ENCODE data around the gene SMG9. TPM values are rescaled to one million over a fixed set of nuclear protein-coding genes. Genes with fewer than 3 reads are reported as not detected.

SMG9 gene
- polyA plus RNA-seq, 3 donors = 1.3 to 26.1 (median 2.4) TPM

DNA sequence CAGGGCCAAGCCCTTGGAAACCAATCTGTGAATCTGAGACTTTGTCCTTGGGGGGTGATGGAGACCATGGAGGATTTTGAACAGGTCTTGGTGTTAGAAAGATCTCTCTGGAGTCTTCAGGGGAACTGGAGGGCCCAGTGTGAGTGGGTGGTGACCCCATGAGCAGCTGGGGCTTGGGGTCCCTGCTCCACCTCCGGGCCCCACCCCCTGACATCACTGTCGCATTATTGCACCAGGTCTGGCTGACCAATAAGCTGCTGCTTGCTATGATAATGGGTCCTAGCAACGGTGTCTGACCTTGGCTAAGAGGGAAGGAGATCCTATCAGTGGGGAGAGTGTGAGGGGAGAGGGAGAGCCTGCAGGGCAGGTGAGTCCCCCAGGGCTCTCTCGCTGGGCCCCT, 39.0 kb downstream of the SMG9 start, which contains the start of gene IRGC:
Gene IRGC (plus strand): TSS at position 301 of the 400 bp plus-strand sequence. CDS start 2,483 bp downstream, outside the sequence.
- no peak within 1 kb of the TSS for H2AFZ ChIP-seq (ENCODE audit: insufficient read depth, low read depth, low read length, poor library complexity, severe bottlenecking)
- Mint-ChIP-seq H3K36me3 (no peaks in the 10 kb centered on the region), H3K9me3 (peaks cover 0 to 1% (median 0%) of the 10 kb centered on the region in 7 donors), H3K4me1 (peaks cover 3% of the 10 kb centered on the region), H3K27me3 (ENCODE audit: low read depth in 3 of 3) (peaks cover 8 to 34% (median 13%) of the 10 kb centered on the region in 3 donors), H3K4me3 (no peak within 1 kb of the TSS), H3K27ac (peak within 1 kb of the TSS in 4 of 7 donors; percentile 10 to 58 (median 48))
- H3K9ac ChIP-seq (ENCODE audit: insufficient read depth, low read length, poor library complexity, severe bottlenecking) = no peak within 1 kb of the TSS
- H3K27ac ChIP-seq (ENCODE audit: low read depth in 1 of 2, low read length in 2 of 2) = no peak within 1 kb of the TSS
- H4K20me1 ChIP-seq (ENCODE audit: insufficient read depth, low read length) = no peaks in the 10 kb centered on the region
- H3K36me3 ChIP-seq (replicated peaks in 1 of 2; ENCODE audit: control insufficient read depth in 1 of 2, insufficient read depth in 2 of 2, low read length in 2 of 2) = no peaks in the 10 kb centered on the region
- H3K4me3 ChIP-seq (replicated peaks in 1 of 3; ENCODE audit: low read depth in 2 of 3, low read length in 3 of 3) = no peak within 1 kb of the TSS
- no peaks in the 10 kb centered on the region for H3K27me3 ChIP-seq (ENCODE audit: control insufficient read depth in 2 of 2, insufficient read depth in 2 of 2, low read length in 2 of 2)
- H3K9me3 ChIP-seq (replicated peaks in 1 of 2; ENCODE audit: control insufficient read depth in 1 of 2, insufficient read depth in 1 of 2, low read length in 2 of 2) = no peaks in the 10 kb centered on the region
- H3K79me2 ChIP-seq (ENCODE audit: insufficient read depth, low read length) = no peaks in the 10 kb centered on the region
- intact Hi-C loops (cut with micrococcal nuclease) = no loop called here
- WGBS (ENCODE audit: insufficient coverage) = 83% methylated on average over 2 of the region's 4 CpGs
- no peaks in the 10 kb centered on the region for H3K4me1 ChIP-seq (ENCODE audit: control insufficient read depth in 1 of 2, insufficient read depth in 2 of 2, low read length in 2 of 2)
- DNase-seq = no peak
- no peak within 1 kb of the TSS for H3K4me2 ChIP-seq (replicated peaks; ENCODE audit: extremely low read depth, low read length, poor library complexity, severe bottlenecking)
- TF ChIP-seq, protein P1, sequence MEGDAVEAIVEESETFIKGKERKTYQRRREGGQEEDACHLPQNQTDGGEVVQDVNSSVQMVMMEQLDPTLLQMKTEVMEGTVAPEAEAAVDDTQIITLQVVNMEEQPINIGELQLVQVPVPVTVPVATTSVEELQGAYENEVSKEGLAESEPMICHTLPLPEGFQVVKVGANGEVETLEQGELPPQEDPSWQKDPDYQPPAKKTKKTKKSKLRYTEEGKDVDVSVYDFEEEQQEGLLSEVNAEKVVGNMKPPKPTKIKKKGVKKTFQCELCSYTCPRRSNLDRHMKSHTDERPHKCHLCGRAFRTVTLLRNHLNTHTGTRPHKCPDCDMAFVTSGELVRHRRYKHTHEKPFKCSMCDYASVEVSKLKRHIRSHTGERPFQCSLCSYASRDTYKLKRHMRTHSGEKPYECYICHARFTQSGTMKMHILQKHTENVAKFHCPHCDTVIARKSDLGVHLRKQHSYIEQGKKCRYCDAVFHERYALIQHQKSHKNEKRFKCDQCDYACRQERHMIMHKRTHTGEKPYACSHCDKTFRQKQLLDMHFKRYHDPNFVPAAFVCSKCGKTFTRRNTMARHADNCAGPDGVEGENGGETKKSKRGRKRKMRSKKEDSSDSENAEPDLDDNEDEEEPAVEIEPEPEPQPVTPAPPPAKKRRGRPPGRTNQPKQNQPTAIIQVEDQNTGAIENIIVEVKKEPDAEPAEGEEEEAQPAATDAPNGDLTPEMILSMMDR (IDR thresholded peaks at IDR 0.05) = no peak

- Histone ChIP-seq H3K4me2 (replicated peaks; ENCODE audit: extremely low read depth, low read length, poor library complexity, severe bottlenecking) (no peak overlapping the region), H3K9ac (ENCODE audit: insufficient read depth, low read length, poor library complexity, severe bottlenecking) (no peak overlapping the region), H3K4me3 (replicated peaks in 1 of 3; ENCODE audit: low read depth in 2 of 3, low read length in 3 of 3) (no peak overlapping the region), H3K36me3 (replicated peaks in 1 of 2; ENCODE audit: control insufficient read depth in 1 of 2, insufficient read depth in 2 of 2, low read length in 2 of 2) (no peaks in the 10 kb centered on the region), H3K27ac (ENCODE audit: low read depth in 1 of 2, low read length in 2 of 2) (no peak overlapping the region), H3K9me3 (replicated peaks in 1 of 2; ENCODE audit: control insufficient read depth in 1 of 2, insufficient read depth in 1 of 2, low read length in 2 of 2) (peaks cover 0 to 11% of the 10 kb centered on the region in 2 donors), H3K4me1 (ENCODE audit: control insufficient read depth in 1 of 2, insufficient read depth in 2 of 2, low read length in 2 of 2) (no peaks in the 10 kb centered on the region), H2AFZ (ENCODE audit: insufficient read depth, low read depth, low read length, poor library complexity, severe bottlenecking) (no peak overlapping the region), H3K79me2 (ENCODE audit: insufficient read depth, low read length) (no peaks in the 10 kb centered on the region), H4K20me1 (ENCODE audit: insufficient read depth, low read length) (no peaks in the 10 kb centered on the region), H3K27me3 (ENCODE audit: control insufficient read depth in 2 of 2, insufficient read depth in 2 of 2, low read length in 2 of 2) (no peaks in the 10 kb centered on the region)
- Mint-ChIP-seq H3K27ac (peak overlapping the region in 1 of 7 donors; percentile 40), H3K27me3 (ENCODE audit: low read depth in 3 of 3) (peaks cover 9 to 35% (median 13%) of the 10 kb centered on the region in 3 donors), H3K4me3 (no peak overlapping the region), H3K9me3 (peaks cover 3 to 11% (median 7%) of the 10 kb centered on the region in 7 donors), H3K36me3 (no peaks in the 10 kb centered on the region), H3K4me1 (peaks cover 3% of the 10 kb centered on the region)
- no peak for DNase-seq
- WGBS (ENCODE audit: insufficient coverage) = 83% methylated on average over 3 of the region's 3 CpGs
- intact Hi-C loops (cut with micrococcal nuclease) = no loop called here
- TF ChIP-seq, protein P1 (IDR thresholded peaks at IDR 0.05) = no peak
These were observed 41.6 kb downstream of the SMG9 start for GRCh38 chr19:43713208-43713607.

Data from CD14-positive monocyte (primary cell).